GM18508 (cell line): ENCODE measurements around the gene TMEM192.
A peak's percentile ranks its signal among the peaks of the same experiment; 100 is the strongest.
"Not testable (repeated sequence)": the region's sequence is repeated elsewhere in the genome, so short reads cannot be mapped to it uniquely, and the experiment has no call there.

Source experiments
- ATAC-seq: cut with Tn5 transposase; IDR thresholded peaks from one replicate; pipeline ENCODE4 v1.9.1; 2021; ENCODE audit warnings: moderate number of reproducible peaks; ENCODE audit not compliant: insufficient read depth, unreplicated experiment

Gene TMEM192

GRCh38 chr4:165112368-165113121, at the start of gene TMEM192:
Gene TMEM192 (minus strand): TSS chr4:165112860. CDS start chr4:165112773, 87 bp downstream.
- ATAC-seq, result peak; percentile 87

GRCh38 chr4:165158762-165159161, 46.1 kb upstream of the TMEM192 start:
- ATAC-seq, result no peak

- ATAC-seq, result no peak
Measured at GRCh38 chr4:165156906-165157305, 44.2 kb upstream of the TMEM192 start.

GRCh38 chr4:165154482-165154881, 41.8 kb upstream of the TMEM192 start:
- ATAC-seq, result no peak

- no peak for ATAC-seq
Measured at GRCh38 chr4:165152527-165152926, 39.9 kb upstream of the TMEM192 start.

- no peak for ATAC-seq
Measured at GRCh38 chr4:165151734-165152133, 39.1 kb upstream of the TMEM192 start.

- ATAC-seq, result no peak
Measured at GRCh38 chr4:165150545-165150944, 37.9 kb upstream of the TMEM192 start.

- no peak for ATAC-seq
Measured at GRCh38 chr4:165138843-165139242, 26.2 kb upstream of the TMEM192 start.

GRCh38 chr4:165137205-165137604, 24.5 kb upstream of the TMEM192 start:
- no peak for ATAC-seq

- ATAC-seq, result no peak
Measured at GRCh38 chr4:165136529-165136928, 23.9 kb upstream of the TMEM192 start.

- ATAC-seq, result no peak
Measured at GRCh38 chr4:165133150-165133549, 20.5 kb upstream of the TMEM192 start.

GRCh38 chr4:165131247-165131832, 18.7 kb upstream of the TMEM192 start:
- ATAC-seq, result peak; percentile 72

GRCh38 chr4:165129924-165130323, 17.3 kb upstream of the TMEM192 start:
- no peak for ATAC-seq

- not testable (repeated sequence) for ATAC-seq
Measured at GRCh38 chr4:165125869-165126499, 13.3 kb upstream of the TMEM192 start.

- no peak for ATAC-seq
Measured at GRCh38 chr4:165124488-165124887, 11.8 kb upstream of the TMEM192 start.

- ATAC-seq, result no peak
Measured at GRCh38 chr4:165118256-165118909, 5.7 kb upstream of the TMEM192 start.

- no peak for ATAC-seq
Measured at GRCh38 chr4:165115301-165115700, 2.6 kb upstream of the TMEM192 start.

- ATAC-seq, result no peak
Measured at GRCh38 chr4:165111906-165112367, 723 bp downstream of the TMEM192 start.

- ATAC-seq, result no peak
Measured at GRCh38 chr4:165106518-165106917, 6.1 kb downstream of the TMEM192 start.

GRCh38 chr4:165101641-165102040, 11.0 kb downstream of the TMEM192 start:
- ATAC-seq, result no peak

- ATAC-seq, result no peak
Measured at GRCh38 chr4:165096776-165097175, 15.9 kb downstream of the TMEM192 start.
